ENCODE measurements around the gene ZNF878. TPM values are rescaled to one million over a fixed set of nuclear protein-coding genes. Genes with fewer than 3 reads are reported as not detected.

Gene ZNF878
- total RNA-seq, 1 experiment from 2014 or later = not detected

- H3K36me3 Mint-ChIP-seq (ENCODE audit: insufficient read depth, unreplicated experiment) = no peaks in the 10 kb centered on the region
- DNase-seq (ENCODE audit: unreplicated experiment) = no peak
- no peaks in the 10 kb centered on the region for H3K4me1 Mint-ChIP-seq (ENCODE audit: insufficient read depth, unreplicated experiment)
- BruUV-seq (replicated peaks) = no TSS peak
- intact Hi-C loops (cut with micrococcal nuclease) = no loop called here
- no peaks in the 10 kb centered on the region for H3K27me3 Mint-ChIP-seq (ENCODE audit: insufficient read depth, unreplicated experiment)
- no peak overlapping the region for H3K27ac Mint-ChIP-seq (ENCODE audit: low read depth, unreplicated experiment)
- CTCF ChIA-PET = interaction anchor here (0.9 kb wide), 1 partner anchor 17 kb away, joined by 4 read pairs; no protein-coding TSS in a partner anchor
- POLR2A ChIA-PET = no interaction called here
- no peak overlapping the region for H3K4me3 Mint-ChIP-seq (ENCODE audit: unreplicated experiment)
- H3K9me3 Mint-ChIP-seq (ENCODE audit: unreplicated experiment) = peaks cover 13% of the 10 kb centered on the region
- TF ChIP-seq CTCF (IDR thresholded peaks at IDR 0.05; ENCODE audit: unreplicated experiment) = no peak
Observed at GRCh38 chr19:12042893-12043292, 9.9 kb downstream of the ZNF878 start.

- no peak for TF ChIP-seq CTCF (IDR thresholded peaks at IDR 0.05; ENCODE audit: unreplicated experiment)
- H3K4me1 Mint-ChIP-seq (ENCODE audit: insufficient read depth, unreplicated experiment) = peaks cover 7% of the 10 kb centered on the region
- H3K9me3 Mint-ChIP-seq (ENCODE audit: unreplicated experiment) = no peaks in the 10 kb centered on the region
- ChIA-PET CTCF (interaction anchor here (0.6 to 1.0 kb wide), 3 partner anchors 55 to 335 kb away, joined by 4 to 5 read pairs (median 4); no protein-coding TSS in a partner anchor), POLR2A (interaction anchor here (0.6 to 0.8 kb wide), 4 partner anchors 64 to 341 kb away, joined by 3 read pairs; partner anchors contain the start of genes ZNF44 and ZNF700)
- DNase-seq (ENCODE audit: unreplicated experiment) = peak; percentile 73
- no TSS peak for BruUV-seq (replicated peaks)
- intact Hi-C loops (cut with micrococcal nuclease) = no loop called here
- H3K4me3 Mint-ChIP-seq (ENCODE audit: unreplicated experiment) = peak within 1 kb of the TSS; percentile 78
- no peaks in the 10 kb centered on the region for H3K27me3 Mint-ChIP-seq (ENCODE audit: insufficient read depth, unreplicated experiment)
- H3K27ac Mint-ChIP-seq (ENCODE audit: low read depth, unreplicated experiment) = peak within 1 kb of the TSS; percentile 84
- no peaks in the 10 kb centered on the region for H3K36me3 Mint-ChIP-seq (ENCODE audit: insufficient read depth, unreplicated experiment)
Observed at GRCh38 chr19:12035220-12036172, 17.3 kb downstream of the ZNF878 start, which contains the start of gene ZNF433. Gene ZNF433, minus strand, starts transcription at chr19:12035679. Its CDS starts 140 bp downstream, at chr19:12035539.

GRCh38 chr19:12034620-12035019 lies 18.1 kb downstream of the ZNF878 start:
- intact Hi-C loops (cut with micrococcal nuclease) = no loop called here
- POLR2A ChIA-PET = interaction anchor here (0.6 to 0.7 kb wide), 3 partner anchors 64 to 340 kb away, joined by 3 read pairs; partner anchors contain the start of gene ZNF700
- no peak for DNase-seq (ENCODE audit: unreplicated experiment)
- TSS peak; percentile 67 for BruUV-seq (replicated peaks)
- H3K27ac Mint-ChIP-seq (ENCODE audit: low read depth, unreplicated experiment) = peak overlapping the region; percentile 84
- H3K27me3 Mint-ChIP-seq (ENCODE audit: insufficient read depth, unreplicated experiment) = no peaks in the 10 kb centered on the region
- CTCF ChIA-PET = interaction anchor here (0.6 to 1.0 kb wide), 3 partner anchors 101 to 334 kb away, joined by 3 to 5 read pairs (median 4); no protein-coding TSS in a partner anchor
- H3K9me3 Mint-ChIP-seq (ENCODE audit: unreplicated experiment) = no peaks in the 10 kb centered on the region
- peaks cover 7% of the 10 kb centered on the region for H3K4me1 Mint-ChIP-seq (ENCODE audit: insufficient read depth, unreplicated experiment)
- no peaks in the 10 kb centered on the region for H3K36me3 Mint-ChIP-seq (ENCODE audit: insufficient read depth, unreplicated experiment)
- peak overlapping the region; percentile 78 for H3K4me3 Mint-ChIP-seq (ENCODE audit: unreplicated experiment)
- TF ChIP-seq CTCF (IDR thresholded peaks at IDR 0.05; ENCODE audit: unreplicated experiment) = no peak

- no peaks in the 10 kb centered on the region for H3K9me3 Mint-ChIP-seq (ENCODE audit: unreplicated experiment)
- ChIA-PET CTCF (interaction anchor here (0.6 to 1.0 kb wide), 2 partner anchors 102 to 334 kb away, joined by 3 to 4 read pairs; no protein-coding TSS in a partner anchor), POLR2A (no interaction called here)
- peak overlapping the region; percentile 78 for H3K4me3 Mint-ChIP-seq (ENCODE audit: unreplicated experiment)
- peaks cover 7% of the 10 kb centered on the region for H3K4me1 Mint-ChIP-seq (ENCODE audit: insufficient read depth, unreplicated experiment)
- no peaks in the 10 kb centered on the region for H3K36me3 Mint-ChIP-seq (ENCODE audit: insufficient read depth, unreplicated experiment)
- DNase-seq (ENCODE audit: unreplicated experiment) = no peak
- no TSS peak for BruUV-seq (replicated peaks)
- TF ChIP-seq CTCF (IDR thresholded peaks at IDR 0.05; ENCODE audit: unreplicated experiment) = no peak
- intact Hi-C loops (cut with micrococcal nuclease) = no loop called here
- no peaks in the 10 kb centered on the region for H3K27me3 Mint-ChIP-seq (ENCODE audit: insufficient read depth, unreplicated experiment)
- H3K27ac Mint-ChIP-seq (ENCODE audit: low read depth, unreplicated experiment) = peak overlapping the region; percentile 84
Observed at GRCh38 chr19:12034198-12034597, 18.6 kb downstream of the ZNF878 start.
